Cerebellar cortex (tissue), 1 donor: ENCODE results near the gene PLA2G5.

Source experiments
- DNase-seq: peaks from one replicate; pipeline ENCODE4 v3.0.0-alpha.2; 2015; ENCODE audit warnings: low spot score

The PLA2G5 gene

GRCh38 chr1:20068722-20069121 is 1.3 kb upstream of the PLA2G5 start:
- no peak for DNase-seq

GRCh38 chr1:20070357-20070756 is 363 bp downstream of the PLA2G5 start:
- DNase-seq = no peak

GRCh38 chr1:20071416-20071815 is 1.4 kb downstream of the PLA2G5 start:
- DNase-seq = no peak

- DNase-seq = no peak
Measured at GRCh38 chr1:20072771-20073170, 2.8 kb downstream of the PLA2G5 start.

- no peak for DNase-seq
Measured at GRCh38 chr1:20073256-20073655, 3.3 kb downstream of the PLA2G5 start.

- DNase-seq = no peak
Measured at GRCh38 chr1:20074055-20074724, 4.2 kb downstream of the PLA2G5 start.

GRCh38 chr1:20074725-20075171 is 4.8 kb downstream of the PLA2G5 start:
- no peak for DNase-seq

GRCh38 chr1:20075345-20075744 is 5.4 kb downstream of the PLA2G5 start:
- DNase-seq = no peak

GRCh38 chr1:20076223-20076622 is 6.2 kb downstream of the PLA2G5 start:
- DNase-seq = no peak

GRCh38 chr1:20076710-20077461 is 6.9 kb downstream of the PLA2G5 start:
- DNase-seq = no peak

- no peak for DNase-seq
Measured at GRCh38 chr1:20078171-20078651, 8.2 kb downstream of the PLA2G5 start.

GRCh38 chr1:20078711-20079110 is 8.7 kb downstream of the PLA2G5 start:
- DNase-seq = no peak

GRCh38 chr1:20079661-20080305 is 9.8 kb downstream of the PLA2G5 start:
- DNase-seq = no peak

GRCh38 chr1:20080441-20081352 is 10.7 kb downstream of the PLA2G5 start:
- no peak for DNase-seq

- DNase-seq = no peak
Measured at GRCh38 chr1:20081353-20081810, 11.4 kb downstream of the PLA2G5 start.

GRCh38 chr1:20082772-20083171 is 12.8 kb downstream of the PLA2G5 start:
- DNase-seq = no peak

GRCh38 chr1:20083178-20083944 is 13.4 kb downstream of the PLA2G5 start:
- no peak for DNase-seq

- DNase-seq = no peak
Measured at GRCh38 chr1:20086800-20087199, 16.8 kb downstream of the PLA2G5 start.

- DNase-seq = no peak
Measured at GRCh38 chr1:20087668-20088067, 17.7 kb downstream of the PLA2G5 start.

- no peak for DNase-seq
Measured at GRCh38 chr1:20089328-20090077, 19.5 kb downstream of the PLA2G5 start.
